ENCODE measurements around the gene TMEM266. TPM values are rescaled to one million over a fixed set of nuclear protein-coding genes. Genes with fewer than 3 reads are reported as not detected.

TMEM266 gene
- total RNA-seq, 1 donor, result under 0.01 TPM

DNA sequence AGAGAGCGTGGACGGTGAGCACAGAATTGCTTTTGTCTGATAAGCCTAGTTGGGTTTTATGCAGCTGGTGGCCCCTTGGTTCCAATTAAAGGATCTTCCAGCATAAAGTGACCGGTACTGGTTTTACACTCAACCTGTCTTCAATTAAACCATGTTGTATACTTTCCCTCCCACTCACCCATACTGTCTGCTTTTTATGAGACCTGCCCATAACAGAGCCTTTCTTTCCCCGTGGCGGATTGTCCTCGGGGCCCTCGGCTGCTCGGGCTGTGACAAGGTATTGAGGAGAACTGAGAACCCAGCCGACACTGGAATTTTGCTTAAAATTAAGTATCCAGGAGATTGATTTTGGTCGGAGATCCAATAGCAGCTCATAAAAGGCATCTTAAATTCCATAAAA is 98.4 kb downstream of the TMEM266 start:
- TF ChIP-seq, protein P1, sequence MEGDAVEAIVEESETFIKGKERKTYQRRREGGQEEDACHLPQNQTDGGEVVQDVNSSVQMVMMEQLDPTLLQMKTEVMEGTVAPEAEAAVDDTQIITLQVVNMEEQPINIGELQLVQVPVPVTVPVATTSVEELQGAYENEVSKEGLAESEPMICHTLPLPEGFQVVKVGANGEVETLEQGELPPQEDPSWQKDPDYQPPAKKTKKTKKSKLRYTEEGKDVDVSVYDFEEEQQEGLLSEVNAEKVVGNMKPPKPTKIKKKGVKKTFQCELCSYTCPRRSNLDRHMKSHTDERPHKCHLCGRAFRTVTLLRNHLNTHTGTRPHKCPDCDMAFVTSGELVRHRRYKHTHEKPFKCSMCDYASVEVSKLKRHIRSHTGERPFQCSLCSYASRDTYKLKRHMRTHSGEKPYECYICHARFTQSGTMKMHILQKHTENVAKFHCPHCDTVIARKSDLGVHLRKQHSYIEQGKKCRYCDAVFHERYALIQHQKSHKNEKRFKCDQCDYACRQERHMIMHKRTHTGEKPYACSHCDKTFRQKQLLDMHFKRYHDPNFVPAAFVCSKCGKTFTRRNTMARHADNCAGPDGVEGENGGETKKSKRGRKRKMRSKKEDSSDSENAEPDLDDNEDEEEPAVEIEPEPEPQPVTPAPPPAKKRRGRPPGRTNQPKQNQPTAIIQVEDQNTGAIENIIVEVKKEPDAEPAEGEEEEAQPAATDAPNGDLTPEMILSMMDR (IDR thresholded peaks at IDR 0.05; ENCODE audit: insufficient read depth, low read depth, low read length), result no peak
- no peak for DNase-seq (ENCODE audit: low read depth)
- H3K4me3 ChIP-seq (ENCODE audit: low read depth, low read length), result no peak overlapping the region

DNA sequence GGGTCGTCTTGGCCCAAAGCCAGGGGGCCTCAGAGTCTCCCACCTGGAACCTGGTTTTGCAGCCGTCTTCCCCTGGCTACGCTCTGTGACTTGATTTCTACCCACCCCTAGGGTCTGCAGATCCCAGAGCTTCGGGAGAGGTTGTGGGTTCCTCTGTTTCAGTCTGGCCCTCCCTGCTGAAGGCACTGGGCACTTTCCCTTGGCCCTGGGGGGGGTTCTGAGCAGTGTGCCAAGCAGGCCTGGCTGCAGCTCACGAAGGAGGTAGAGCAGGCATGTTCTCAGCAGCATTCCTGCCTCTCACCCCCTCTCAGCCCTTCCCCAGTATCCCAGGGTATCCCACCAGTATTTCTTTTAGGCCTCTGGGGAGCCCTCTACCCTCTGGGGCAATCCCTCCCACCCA is 99.0 kb downstream of the TMEM266 start:
- H3K4me3 ChIP-seq (ENCODE audit: low read depth, low read length), result no peak overlapping the region
- TF ChIP-seq, protein P1 (IDR thresholded peaks at IDR 0.05; ENCODE audit: insufficient read depth, low read depth, low read length), result no peak
- no peak for DNase-seq (ENCODE audit: low read depth)

DNA sequence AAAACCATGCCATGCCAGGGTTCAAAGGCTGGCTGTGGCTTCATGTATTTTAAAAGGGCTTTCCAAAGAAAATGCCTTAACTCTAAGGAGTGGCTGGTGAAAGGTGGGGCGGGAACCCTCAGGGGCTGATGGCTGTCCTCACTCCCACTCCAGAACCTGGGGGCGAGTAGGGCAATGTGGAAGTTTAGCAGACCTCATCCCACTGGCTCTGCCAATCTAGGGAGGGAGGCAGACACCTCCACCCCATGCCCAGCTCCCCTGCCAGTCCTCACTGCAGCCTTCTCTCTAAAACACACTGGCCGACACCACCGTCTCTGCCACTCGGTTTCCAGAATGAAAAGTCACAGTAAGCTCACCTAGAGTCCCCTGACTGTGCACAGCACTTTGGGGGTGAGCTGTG is 99.5 kb downstream of the TMEM266 start:
- H3K4me3 ChIP-seq (ENCODE audit: low read depth, low read length), result no peak overlapping the region
- TF ChIP-seq, protein P1 (IDR thresholded peaks at IDR 0.05; ENCODE audit: insufficient read depth, low read depth, low read length), result no peak
- DNase-seq (ENCODE audit: low read depth), result no peak

DNA sequence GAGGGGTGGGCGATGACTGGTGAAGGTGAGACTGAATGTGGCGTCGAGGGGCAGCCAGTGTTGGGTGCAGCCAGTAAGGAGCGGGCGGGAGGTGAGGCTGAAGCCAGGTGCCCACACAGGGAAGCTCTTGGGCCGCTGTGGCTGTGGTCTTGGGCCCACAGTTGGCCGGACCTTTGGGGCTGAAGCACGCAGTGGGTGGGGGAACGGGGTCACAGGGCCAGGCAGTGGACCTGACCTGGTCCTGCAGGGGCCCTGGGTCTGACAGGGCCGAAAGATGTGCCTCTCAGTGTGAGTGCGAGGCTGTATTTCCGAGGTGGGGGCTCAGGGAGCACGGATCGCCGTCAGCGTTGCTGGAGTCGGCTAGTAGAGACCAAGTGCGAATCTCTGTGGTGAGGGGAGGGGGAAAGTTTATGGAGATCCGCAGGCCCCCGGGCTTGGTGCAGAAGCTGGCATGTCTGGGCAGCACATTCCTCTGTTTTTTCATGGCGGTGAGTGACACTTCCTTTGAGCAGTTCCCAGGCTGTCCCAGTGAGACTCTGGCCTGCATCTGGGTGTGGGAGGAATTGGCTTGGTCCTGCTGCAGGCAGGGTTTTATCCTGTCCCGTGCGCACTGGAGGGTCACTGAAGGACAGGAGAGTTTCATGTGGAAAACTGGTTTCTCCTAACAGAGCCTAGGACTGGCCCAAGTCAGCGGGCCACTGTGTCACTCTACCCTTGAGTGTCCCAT is 100.8 kb downstream of the TMEM266 start:
- no peak for DNase-seq (ENCODE audit: low read depth)
- TF ChIP-seq, protein P1 (IDR thresholded peaks at IDR 0.05; ENCODE audit: insufficient read depth, low read depth, low read length), result no peak
- no peak overlapping the region for H3K4me3 ChIP-seq (ENCODE audit: low read depth, low read length)

DNA sequence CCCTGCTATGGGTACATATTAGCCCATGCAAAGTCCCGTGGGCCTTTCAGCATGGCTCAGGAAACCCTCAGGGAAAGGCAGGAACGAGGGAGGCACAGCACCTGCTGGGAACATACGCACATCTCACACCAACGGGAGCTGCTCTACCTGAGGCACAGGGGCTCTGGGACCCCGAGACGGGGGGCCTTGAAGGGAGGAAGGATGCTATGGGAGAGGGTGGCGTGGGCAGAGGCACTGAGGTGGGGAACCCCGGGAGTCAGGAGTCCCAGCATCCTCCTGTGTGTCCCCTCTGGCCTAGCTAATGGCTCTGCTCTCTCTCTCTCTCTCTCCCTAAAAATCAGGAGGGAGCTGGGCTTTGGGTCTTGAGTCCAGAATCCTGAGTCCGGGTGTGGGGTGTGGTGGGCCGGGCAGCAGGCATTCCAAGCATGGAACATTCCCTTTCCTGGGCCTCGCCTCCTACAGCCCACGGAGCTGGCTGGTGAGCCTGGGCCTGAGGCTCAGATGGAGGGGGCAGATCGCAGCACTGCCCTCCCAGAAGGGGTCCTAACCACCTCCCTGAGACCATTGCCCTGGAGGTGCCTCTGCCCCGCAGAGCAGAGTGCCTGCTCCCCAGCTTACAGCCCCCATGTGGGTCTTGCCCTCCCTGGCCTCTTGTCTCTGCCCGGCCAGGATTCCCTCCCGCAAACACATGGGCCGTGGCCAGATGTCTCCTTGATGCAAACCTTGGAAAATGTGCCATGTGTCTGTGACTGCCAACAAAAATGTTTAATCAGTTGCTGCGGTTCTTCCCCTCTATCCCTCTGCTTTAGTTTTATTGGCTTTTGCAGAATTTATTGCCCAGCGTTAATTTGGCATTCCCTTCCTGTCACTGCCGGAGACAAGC is 101.6 kb downstream of the TMEM266 start:
- peak; percentile 68 for DNase-seq (ENCODE audit: low read depth)
- TF ChIP-seq, protein P1 (IDR thresholded peaks at IDR 0.05; ENCODE audit: insufficient read depth, low read depth, low read length), result no peak
- no peak overlapping the region for H3K4me3 ChIP-seq (ENCODE audit: low read depth, low read length)

DNA sequence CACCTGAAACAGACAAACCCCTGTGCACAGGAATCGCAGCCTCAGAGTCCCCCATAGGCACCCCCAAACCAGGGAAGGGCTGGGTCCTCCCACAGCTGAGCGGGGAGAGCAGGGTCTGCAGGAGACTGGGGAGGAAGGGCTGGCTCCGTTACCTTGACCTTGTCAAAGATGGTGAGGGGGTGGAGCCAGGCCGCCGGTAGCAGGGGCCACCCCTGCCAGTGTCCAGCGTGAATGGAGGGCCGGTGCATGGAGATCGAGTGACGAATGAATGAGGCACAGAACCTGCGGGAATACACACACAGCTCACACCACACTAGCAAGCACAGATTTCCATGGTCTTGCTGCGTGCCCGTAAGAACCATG is 102.2 kb downstream of the TMEM266 start:
- TF ChIP-seq, protein P1 (IDR thresholded peaks at IDR 0.05; ENCODE audit: insufficient read depth, low read depth, low read length), result no peak
- H3K4me3 ChIP-seq (ENCODE audit: low read depth, low read length), result no peak overlapping the region
- no peak for DNase-seq (ENCODE audit: low read depth)

All from fibroblast of villous mesenchyme (primary cell).